Esophagus muscularis mucosa (tissue), 4 donors: ENCODE results near the gene WDR87.

ENCODE experiments used
- EP300 ChIP-seq: sonication (generic); formaldehyde crosslinking; IDR thresholded peaks from one replicate; pipeline ENCODE4 v1.6.1; 2017; ENCODE audit warnings: antibody characterized with exemption
- POLR2A ChIP-seq: fragments of 450-650 bp; IDR thresholded peaks from one replicate; pipeline ENCODE4 v1.6.1; 2017; ENCODE audit warnings: antibody characterized with exemption, moderate library complexity, mild to moderate bottlenecking, low read depth
- POLR2AphosphoS5 ChIP-seq, 2 donors: sonication (generic); formaldehyde crosslinking; IDR thresholded peaks; one replicate each; pipeline ENCODE4 v1.6.1; 2017; ENCODE audit warnings: antibody characterized with exemption in 2 of 2
- TF ChIP-seq, protein P1 (sequence below), 3 experiments: fragments of 200-600 bp in 2 of 3; fragments of 450-650 bp in 1 of 3; sonication (generic) in 2 of 3; IDR thresholded peaks; one replicate each; pipeline ENCODE4 v1.5.1; 2017 to 2019; ENCODE audit warnings: antibody characterized with exemption in 3 of 3, mild to moderate bottlenecking in 2 of 3, moderate library complexity in 1 of 3

- TF ChIP-seq, protein P1, sequence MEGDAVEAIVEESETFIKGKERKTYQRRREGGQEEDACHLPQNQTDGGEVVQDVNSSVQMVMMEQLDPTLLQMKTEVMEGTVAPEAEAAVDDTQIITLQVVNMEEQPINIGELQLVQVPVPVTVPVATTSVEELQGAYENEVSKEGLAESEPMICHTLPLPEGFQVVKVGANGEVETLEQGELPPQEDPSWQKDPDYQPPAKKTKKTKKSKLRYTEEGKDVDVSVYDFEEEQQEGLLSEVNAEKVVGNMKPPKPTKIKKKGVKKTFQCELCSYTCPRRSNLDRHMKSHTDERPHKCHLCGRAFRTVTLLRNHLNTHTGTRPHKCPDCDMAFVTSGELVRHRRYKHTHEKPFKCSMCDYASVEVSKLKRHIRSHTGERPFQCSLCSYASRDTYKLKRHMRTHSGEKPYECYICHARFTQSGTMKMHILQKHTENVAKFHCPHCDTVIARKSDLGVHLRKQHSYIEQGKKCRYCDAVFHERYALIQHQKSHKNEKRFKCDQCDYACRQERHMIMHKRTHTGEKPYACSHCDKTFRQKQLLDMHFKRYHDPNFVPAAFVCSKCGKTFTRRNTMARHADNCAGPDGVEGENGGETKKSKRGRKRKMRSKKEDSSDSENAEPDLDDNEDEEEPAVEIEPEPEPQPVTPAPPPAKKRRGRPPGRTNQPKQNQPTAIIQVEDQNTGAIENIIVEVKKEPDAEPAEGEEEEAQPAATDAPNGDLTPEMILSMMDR (IDR thresholded peaks at IDR 0.05): no peak
- TF ChIP-seq POLR2A: no peak
- TF ChIP-seq POLR2AphosphoS5 (IDR thresholded peaks at IDR 0.05): no peak
- TF ChIP-seq EP300: no peak
These were observed 14.4 kb upstream of the WDR87 start for GRCh38 chr19:37920591-37921450.
